Activated naive CD8-positive, alpha-beta T cell treated with anti-CD3 and anti-CD28 coated beads, Interleukin-2, amount 50 U/mL, for 16 hours (primary cell): ENCODE measurements around the gene ZNF436.
"Not testable (repeated sequence)": the region's sequence is repeated elsewhere in the genome, so short reads cannot be mapped to it uniquely, and the experiment has no call there.

ENCODE experiments used
- DNase-seq: peaks from one replicate; pipeline ENCODE4 v3.0.0-alpha.2; 2020; ENCODE audit warnings: low read depth, low spot score

Gene ZNF436

DNA sequence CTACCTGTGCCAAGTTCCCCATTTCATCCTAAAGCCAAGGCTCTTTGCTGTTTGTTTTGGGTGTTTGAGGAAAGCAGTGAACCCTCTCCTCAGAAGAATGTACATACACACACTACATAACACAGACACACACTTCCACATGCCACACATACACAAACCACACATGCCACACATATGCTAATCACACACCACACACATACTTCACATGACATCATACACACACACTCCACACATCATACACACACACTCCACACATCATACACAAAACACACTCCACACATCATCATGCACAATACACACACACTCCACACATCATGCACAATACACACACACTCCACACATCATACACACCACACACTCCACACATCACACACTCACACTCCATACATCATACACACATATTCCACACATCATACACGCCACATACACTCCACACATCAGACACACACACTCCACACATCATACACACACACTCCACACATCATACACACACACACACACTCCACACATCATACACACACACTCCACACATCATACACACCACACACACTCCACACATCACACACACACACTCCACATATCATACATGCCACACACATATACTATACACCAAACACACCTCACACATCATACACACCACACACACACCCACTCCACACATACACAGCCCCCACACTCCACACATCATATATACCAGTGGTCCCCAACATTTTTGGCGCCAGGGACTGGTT is 22.7 kb upstream of the ZNF436 start:
- no peak for DNase-seq

DNA sequence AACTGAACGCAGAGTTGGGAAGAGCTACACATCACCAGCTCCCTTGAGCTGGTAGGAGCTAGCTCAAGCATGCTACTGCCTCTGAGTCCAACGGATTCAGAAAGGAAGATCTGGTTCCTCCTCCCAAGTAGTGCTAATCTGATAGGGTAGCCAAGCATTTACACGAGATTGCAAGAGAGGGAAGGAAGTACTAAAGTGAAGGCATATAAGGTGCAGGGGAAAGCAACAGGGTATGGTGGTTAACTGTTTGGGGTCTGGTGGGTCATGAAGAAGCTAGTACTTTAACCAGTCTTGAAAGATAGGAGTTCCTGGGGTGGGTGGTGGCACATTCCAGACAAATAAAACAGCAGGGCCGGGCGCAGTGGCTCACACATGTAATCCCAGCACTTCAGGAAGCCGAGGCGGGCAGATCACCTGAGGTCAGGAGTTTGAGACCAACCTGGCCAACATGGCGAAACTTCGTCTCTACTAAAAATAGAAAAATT is 20.2 kb upstream of the ZNF436 start:
- DNase-seq: no peak

DNA sequence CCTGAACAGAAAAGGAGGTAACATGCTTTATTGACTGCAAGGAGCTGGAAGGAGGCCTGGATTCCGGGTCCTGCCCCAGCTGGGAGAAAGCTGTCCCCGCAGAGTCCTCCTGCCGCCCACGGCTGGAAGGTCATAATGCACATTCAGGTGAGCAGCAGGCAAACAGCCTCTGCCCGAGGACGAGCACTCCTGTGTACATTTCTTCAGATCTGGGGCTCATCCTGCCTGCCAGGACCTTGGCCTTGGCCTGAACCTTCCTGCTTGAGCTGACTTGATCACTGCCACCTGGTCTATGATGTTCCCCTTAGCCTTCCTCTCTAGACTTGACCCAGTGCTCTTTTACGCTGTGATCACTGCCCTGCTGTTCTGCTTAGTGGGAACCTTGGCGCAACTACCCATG is 17.9 kb upstream of the ZNF436 start:
- DNase-seq: no peak

DNA sequence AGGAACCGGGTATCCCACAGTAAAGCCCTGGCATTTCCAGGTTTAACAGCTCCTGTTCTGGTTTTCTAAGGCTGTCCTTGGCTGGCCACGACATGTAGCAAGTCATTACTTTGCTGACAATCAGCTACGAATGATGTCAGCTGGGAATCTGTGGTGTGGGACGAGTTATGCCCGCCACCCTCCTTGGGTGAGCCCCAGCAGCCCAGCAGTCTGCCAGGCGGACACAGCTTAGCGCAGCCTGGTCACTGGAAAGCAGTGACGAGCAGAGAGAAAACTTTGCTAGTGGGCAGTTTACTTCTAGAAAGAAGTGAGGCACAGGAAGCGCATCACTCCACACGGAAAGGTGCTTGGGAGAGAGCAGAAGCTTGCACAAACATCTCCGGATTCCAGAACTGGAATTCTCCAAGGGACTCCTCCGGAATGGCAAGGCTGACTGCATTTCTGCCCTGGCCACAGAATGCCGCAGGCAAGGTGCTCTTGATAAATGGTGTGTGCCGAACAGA is 15.5 kb upstream of the ZNF436 start:
- no peak for DNase-seq

DNA sequence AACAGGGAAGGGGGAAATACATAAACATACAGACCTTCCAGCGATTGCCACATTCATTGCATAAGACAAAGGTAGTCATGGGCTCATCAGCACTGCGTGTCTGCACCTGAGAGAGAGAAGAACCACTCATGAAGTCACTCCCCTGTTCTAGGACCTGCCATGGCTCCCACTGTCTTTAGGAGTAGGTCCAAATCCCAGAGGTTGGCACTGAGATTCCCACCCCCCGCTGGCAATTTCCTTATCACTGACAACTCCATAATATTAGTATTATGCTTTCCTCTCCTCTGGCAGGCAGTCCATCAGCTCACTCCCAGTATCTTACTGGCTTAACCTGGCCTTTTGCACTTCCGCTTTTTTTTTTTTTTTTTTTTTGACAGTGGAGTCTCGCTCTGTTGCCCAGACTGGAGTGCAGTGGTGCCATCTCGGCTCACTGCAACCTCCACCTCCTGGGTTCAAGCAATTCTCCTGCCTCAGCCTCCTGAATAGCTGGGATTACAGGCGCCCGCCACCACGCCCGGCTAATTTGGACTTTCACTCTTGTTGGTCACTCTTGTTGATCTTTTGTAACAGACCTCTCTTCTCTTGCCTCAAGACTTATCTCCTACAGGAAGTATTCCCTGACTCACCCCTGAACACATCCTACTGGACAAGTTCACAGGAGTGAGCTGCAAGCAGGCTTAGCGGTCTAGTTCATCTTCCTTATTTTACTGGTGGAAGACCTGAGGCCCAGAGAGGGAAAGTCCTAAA is 14.8 kb upstream of the ZNF436 start:
- DNase-seq: no peak

DNA sequence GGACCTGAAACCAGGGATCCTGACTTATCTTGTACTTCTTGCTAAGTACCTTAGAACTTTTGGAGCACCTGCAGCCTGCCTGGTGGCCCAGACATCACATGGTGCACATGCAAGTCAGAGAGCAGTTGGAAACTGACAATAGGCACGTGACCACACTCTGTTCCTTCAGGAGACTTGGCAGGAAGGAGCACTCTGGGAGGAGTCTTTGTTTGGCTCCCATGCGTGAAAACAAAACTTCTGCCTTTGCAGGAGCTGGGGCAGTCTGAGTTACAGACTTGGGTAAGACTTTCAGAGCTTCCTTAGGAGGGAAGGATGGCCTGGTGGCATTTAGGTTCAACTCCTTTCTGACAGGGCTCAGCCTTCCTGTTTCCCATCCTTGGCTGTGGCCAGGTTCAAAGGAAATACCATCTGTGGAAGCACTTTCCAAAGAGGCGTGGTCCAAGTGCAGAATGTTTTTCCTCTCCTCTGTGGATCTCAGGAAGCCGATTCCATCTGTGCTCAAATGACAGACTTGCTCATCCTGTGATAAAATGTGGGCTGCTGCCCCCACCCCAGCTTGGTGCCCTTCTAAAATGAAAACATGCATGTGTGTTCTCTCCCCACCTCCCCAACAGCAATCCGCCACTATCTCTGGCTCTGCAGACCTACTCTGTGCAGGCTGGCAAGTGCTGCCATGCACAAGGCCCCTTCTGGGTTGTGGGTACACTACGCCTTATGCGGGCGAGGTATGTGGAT is 14.1 kb upstream of the ZNF436 start:
- DNase-seq: no peak

DNA sequence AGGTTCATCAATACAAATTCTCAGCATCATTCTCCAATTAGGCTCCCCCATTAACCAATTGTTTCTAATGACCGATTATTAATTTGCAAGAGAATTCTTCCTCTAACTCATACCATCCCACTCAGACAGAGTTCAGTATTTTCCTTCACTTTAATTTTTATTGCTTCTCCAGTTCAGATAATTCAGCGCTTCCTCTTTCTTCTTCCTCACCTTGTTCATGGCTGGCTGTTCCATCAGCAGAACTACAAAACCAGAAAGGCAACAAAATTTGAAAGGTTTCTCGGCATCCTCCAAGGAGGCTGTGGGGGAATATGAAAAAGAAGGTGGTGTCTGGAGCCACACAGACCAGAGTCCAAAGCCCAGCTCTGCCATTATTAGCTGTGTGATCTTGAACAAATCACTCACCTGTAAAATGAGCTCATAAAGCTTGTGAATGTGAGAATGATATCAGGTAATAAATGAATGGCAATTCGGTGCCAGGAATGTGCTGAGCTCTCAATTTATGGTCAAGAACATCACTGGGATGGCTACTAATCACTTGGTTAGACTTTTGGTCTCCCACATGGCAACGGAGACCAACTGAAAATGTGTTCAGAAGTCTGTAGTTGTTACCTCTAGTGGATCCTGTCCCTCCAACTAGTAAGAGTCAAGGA is 11.7 kb upstream of the ZNF436 start:
- no peak for DNase-seq

DNA sequence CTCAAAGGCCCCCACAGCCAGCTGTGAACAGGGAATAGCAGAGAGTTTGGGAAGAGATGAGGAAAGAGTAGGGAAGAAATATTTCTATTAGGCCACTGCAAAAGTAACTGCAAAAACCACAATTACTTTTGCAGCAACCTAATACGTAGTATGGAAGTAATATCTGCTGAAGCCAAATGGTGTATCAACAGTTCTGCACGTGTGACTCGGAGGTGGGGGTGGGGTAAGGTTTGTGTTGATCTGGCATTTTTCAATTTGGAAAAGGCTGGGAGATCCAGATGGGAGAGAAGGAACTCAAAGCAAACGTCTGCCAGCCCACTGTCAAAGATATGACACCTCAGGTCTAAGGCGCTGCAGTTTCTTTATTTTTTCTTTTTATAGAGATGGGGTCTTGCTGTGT is 11.1 kb upstream of the ZNF436 start:
- DNase-seq: no peak

DNA sequence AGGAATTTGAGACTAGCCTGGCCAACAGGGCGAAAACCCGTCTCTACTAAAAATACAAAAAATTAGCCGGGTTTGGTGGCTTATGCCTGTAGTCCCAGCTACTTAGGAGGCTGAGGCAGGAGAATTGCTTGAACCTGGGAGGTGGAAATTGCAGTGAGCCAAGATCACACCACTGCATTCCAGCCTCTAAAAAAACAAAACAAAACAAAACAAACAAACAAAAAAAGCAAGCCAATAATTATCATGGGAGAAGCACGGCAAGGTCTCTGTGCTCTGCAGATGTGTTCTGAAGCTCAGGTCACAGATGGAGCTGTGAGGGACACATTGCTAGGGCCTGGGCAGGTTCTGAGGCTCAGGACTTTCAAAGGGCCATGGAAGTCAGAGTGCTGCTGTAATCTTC is 10.6 kb upstream of the ZNF436 start:
- not testable (repeated sequence) for DNase-seq

DNA sequence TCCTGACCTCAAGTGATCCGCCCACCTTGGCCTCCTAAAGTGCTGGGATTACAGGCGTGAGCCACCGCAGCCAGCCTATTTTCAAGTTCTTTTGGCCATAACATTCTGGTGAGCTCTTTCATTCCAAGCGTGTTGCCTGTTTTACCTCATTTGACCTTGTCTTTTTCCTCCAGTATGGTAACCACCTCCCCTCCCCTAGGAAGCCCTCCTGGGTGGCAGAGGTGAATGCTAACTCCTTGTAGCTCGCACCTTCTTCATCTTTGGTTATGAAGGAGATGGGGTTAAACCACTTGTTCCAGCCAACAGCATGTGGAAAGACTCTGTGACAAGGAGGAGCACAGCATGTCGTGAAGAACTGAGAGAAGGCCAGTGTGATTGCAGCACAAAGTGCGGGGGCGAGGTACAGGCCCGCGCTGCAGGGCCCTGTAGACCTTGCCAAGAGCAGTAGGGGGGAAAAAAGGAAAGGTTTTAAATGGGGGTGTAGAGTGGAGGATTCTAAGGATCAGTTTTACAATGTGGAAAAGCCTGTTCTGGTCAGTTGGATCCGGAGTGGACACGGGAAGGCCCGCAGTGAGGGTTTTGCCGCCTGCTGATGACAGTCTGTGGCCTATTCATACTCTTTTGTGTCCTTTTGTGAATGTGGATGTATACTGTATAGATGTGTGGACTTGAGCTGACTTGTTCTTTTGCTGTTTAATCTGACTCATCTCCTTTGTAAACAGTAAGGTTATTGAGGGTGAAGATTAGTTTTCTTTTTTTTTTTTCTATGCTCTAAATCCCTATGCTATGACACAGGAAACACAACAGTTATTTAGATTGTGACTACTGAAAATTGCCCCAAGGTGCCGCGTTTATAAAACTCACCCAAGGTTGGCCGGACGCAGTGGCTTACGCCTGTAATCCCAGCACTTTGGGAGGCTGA is 7.5 kb upstream of the ZNF436 start:
- no peak for DNase-seq

DNA sequence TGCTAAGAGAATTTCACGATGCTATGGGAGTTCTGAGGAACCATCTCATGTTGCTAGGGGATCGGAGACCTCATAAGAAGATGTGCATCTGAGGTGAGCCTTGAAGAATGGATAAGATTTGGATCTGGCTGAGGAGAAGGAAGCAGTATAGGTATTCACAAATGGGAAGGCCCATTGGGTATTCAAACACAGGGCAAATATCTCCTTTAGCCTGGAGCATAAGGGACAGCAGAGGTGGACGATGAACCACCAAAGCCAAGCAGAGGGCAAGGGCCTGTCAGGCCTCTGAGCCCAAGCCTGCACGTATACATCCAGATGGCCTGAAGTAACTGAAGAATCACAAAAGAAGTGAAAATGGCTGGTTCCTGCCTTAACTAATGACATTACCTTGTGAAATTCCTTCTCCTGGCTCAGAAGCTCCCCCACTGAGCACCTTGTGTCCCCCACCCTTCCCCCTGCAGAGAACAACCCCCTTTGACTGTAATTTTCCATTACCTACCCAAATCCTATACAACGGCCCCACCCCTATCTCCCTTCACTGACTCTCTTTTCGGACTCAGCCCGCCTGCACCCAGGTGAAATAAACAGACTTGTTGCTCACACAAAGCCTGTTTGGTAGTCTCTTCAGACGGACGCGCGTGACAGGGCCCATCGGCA is 4.6 kb upstream of the ZNF436 start:
- not testable (repeated sequence) for DNase-seq

DNA sequence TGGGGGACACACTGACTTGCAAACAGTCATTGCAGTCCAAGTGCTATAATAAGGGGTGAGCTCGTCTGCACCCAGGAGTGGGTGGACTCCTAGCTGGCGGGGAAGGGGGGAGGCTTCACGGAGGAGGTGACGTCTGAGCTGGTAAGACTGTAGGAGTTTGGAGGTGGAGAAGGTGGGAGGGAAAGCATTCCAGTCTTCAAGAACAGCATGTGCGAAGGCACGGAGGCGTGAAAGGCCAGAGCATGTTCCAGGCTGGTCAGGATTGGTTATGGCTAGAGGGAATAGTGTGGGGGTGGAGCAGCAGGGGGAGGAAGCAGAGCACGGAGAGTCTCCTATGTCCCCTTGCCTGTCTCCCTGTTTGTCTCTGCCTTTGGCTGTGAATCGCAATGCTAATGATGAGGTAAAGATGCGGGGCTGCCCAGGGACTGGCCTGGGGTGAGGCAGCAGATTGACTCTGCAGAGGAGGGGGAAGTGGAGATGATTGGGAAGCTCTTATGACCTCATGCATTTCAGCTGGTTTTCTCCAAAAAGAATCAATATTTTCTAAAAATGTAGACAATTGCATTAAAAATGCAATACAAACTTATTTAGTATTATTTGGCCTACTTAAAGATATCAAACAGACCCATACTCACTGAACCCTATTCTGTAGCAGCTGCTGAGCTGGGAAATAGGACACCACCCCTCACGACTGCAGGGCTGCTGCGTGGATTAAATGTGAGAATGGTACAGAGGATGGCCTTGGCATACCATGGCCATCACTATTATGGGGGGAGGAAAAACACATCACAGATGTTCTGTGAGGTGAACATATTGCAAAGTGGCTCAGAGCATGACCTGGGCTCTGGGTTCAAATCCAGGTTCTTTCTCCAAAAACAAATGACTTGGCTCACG is 2.6 kb upstream of the ZNF436 start:
- DNase-seq: no peak

DNA sequence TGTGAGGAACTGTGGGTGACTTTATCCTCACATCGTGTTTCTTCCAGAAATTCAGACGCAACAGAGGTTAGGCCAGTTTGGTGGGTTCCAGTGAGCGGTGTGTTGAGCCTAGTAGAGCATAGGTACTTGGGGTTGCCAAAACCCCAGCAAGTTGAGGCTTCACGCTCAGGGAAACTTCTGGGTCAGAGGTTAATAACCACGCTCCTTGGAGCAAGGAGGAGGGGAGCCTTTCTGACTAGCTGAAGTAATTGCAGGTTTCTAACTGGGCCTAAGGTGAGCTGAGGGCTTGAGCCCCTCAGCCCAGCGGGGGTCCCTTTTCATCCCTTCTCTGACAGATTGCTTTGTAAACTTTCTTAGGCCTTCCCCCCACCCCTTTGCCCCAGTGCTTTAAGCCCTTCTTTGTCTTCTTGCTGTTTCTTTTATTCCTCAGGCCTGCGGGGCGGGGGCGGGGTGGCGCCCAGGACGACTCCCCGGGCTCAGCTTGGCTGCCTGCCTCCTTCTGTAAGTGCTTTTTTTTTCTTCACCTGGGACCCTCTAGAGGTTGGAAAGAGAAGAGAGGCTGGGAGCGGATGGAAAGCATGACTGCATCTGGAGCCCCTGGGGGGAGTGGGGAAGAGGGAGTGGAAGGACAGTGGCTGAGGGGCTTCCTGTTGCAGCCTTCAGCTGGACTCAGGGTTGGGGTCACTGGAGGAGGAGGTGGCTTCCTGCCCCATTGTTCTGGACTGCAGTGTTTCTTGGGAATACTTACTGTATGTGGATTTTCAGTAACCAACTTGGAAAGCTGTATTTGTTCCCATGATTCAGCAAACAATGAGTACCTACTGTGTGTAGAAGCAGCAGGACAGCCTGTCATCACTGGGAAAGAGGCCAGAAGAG is 1.3 kb upstream of the ZNF436 start:
- DNase-seq: no peak

DNA sequence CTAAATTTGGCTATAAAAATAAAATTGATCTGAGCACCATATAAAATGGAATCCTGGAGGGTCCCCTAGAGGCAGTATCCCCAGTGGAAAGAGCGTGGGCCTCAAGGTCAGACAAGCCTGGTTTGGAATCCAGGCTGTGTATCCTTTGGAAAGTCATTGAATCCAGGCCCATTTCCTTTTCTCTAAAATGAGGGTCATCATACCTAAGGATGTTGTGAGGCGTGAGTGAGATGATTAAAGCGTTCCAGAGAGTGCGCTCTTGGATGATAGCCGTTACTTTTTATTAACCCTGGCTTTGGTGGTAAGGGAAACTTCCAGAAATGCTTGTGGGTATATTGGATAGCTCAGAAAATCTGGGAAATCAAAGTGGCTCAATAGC is 683 bp upstream of the ZNF436 start:
- DNase-seq: no peak

DNA sequence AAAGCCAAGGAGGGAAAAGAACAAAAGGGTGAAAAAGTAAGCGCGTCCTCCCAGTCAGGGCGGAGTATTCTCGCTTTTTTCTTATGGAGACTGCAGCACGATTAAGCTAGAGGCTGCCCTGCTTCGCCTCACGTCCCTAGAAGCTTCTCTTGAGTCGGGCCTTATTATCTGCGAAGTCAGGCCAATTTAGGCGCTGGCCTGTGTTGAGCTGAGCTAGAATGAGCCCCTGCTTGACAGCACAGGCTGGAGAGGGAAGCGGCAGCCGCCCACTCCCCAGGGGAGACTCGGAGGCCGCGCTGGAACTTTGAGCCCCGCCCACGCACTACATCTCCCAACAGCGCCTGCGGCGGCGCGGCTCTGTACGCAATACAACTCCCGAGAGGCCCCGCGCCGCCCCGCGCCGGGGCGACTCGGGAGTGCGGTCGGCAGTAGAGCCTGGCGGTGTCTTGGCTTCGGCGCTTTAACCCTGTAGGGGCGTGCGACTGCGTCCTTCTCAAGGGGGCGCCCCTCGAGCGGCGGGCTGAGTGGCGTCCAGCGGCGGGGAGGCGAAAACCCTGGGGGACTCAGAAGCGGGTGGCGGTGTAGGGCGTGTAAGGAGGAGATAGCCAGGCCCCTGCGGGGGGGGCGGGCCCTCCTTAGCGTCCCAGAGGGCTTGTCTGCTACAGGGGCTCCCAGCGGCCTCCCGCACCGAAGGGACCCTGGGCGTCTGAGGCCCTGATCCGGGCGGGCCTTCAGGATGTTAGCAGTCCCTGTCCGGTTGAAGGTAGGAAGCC is 888 bp downstream of the ZNF436 start:
- DNase-seq: peak; percentile 79

DNA sequence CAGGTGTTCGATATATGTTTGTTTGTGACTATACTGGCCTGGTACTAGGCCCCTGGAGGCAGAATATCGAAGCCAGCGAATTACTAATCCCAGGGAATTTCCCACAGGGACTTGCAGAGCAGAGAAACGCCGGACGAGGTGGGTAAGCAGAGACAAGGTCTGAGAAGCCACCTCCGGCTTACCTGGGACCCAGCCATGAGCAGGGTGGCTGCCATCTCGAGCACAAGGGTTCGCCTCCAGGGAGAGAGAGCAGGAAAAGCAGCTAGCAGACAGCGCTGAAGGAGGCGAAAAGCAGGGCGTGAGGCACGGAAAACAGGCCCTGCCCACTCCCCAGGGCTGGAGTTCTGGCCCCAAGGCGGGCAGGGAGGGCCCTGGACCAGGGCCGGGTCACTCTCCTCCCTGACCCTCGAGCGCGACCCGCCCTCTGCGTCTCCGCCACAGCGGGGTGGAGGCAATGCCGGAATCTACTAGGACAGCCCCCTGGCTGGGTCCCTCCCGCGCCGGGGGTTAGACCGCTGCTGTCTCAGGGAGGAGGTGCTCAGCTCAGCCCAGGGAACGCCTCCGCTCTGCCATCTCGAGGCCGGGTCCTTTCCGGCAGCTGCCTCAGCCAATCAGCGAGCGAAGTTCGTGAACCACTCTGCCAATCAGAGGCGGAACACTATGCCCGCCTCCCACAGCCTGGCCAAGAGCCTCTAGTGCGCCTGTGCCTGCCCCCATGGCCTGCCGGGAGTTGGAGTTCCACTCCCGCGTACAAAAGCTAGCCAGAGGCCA is 1.7 kb downstream of the ZNF436 start:
- DNase-seq: peak; percentile 96

DNA sequence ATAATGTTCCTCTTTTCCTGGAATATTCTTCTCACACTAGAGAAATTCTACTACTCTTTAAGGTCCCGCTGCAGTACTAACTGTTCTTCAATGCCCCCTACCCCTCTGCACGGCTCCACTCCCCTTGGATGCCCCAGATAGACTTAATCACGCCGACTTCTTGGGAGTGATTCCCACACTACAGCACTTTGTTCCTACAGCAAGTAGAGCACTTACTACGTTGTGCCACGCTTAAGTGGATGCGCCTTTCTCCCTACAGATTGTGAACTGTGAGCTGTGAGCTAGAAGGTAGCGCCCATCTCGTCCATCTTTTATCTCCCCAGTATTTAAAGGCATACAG is 2.2 kb downstream of the ZNF436 start:
- no peak for DNase-seq
